HG02759 (cell line): ENCODE results near the gene USP54.
A peak's percentile ranks its signal among the peaks of the same experiment; 100 is the strongest.
"Not testable (repeated sequence)": the region's sequence is repeated elsewhere in the genome, so short reads cannot be mapped to it uniquely, and the experiment has no call there.

Experiments used
- ATAC-seq: cut with Tn5 transposase; IDR thresholded peaks from one replicate; pipeline ENCODE4 v1.9.1; 2021; ENCODE audit warnings: mild to moderate bottlenecking, moderate library complexity; ENCODE audit not compliant: unreplicated experiment

The USP54 gene

GRCh38 chr10:73590881-73591799 is at the start of gene USP54:
USP54 (minus strand) TSS chr10:73591342; CDS start chr10:73575658, 15,684 bp downstream.
- ATAC-seq = no peak

- no peak for ATAC-seq
These were observed 48.1 kb upstream of the USP54 start for GRCh38 chr10:73639286-73639685.

- ATAC-seq = no peak
These were observed 44.6 kb upstream of the USP54 start for GRCh38 chr10:73635781-73636180.

GRCh38 chr10:73634421-73634820 is 43.3 kb upstream of the USP54 start:
- no peak for ATAC-seq

GRCh38 chr10:73629165-73629564 is 38.0 kb upstream of the USP54 start:
- no peak for ATAC-seq

GRCh38 chr10:73628405-73628804 is 37.3 kb upstream of the USP54 start:
- no peak for ATAC-seq

- ATAC-seq = no peak
These were observed 36.2 kb upstream of the USP54 start for GRCh38 chr10:73627300-73627699.

- ATAC-seq = peak; percentile 98
These were observed 35.0 kb upstream of the USP54 start for GRCh38 chr10:73625884-73626752.

GRCh38 chr10:73625004-73625883 is 34.1 kb upstream of the USP54 start:
- peak; percentile 40 for ATAC-seq

- ATAC-seq = no peak
These were observed 31.9 kb upstream of the USP54 start for GRCh38 chr10:73623056-73623455.

GRCh38 chr10:73620974-73621373 is 29.8 kb upstream of the USP54 start:
- not testable (repeated sequence) for ATAC-seq

- not testable (repeated sequence) for ATAC-seq
These were observed 26.0 kb upstream of the USP54 start for GRCh38 chr10:73617143-73617542.

GRCh38 chr10:73614720-73615119 is 23.6 kb upstream of the USP54 start:
- no peak for ATAC-seq

- no peak for ATAC-seq
These were observed 18.0 kb upstream of the USP54 start for GRCh38 chr10:73609116-73609515.

- no peak for ATAC-seq
These were observed 10.4 kb upstream of the USP54 start for GRCh38 chr10:73601486-73601921.

GRCh38 chr10:73597346-73597745 is 6.2 kb upstream of the USP54 start:
- ATAC-seq = no peak

- ATAC-seq = no peak
These were observed 2.7 kb upstream of the USP54 start for GRCh38 chr10:73593812-73594211.

GRCh38 chr10:73593110-73593509 is 2.0 kb upstream of the USP54 start:
- no peak for ATAC-seq

- no peak for ATAC-seq
These were observed 975 bp upstream of the USP54 start for GRCh38 chr10:73591935-73592699.
